GM18519 (cell line): Measurements from ENCODE around the gene SLC25A36.
"Not testable (repeated sequence)": the region's sequence is repeated elsewhere in the genome, so short reads cannot be mapped to it uniquely, and the experiment has no call there.

Experiments used
- ATAC-seq: cut with Tn5 transposase; IDR thresholded peaks from one replicate; pipeline ENCODE4 v1.9.1; 2021; ENCODE audit warnings: mild to moderate bottlenecking, moderate library complexity; ENCODE audit not compliant: unreplicated experiment, low FRiP score

SLC25A36 gene

GRCh38 chr3:140931016-140931454 lies 10.6 kb upstream of the SLC25A36 start:
- no peak for ATAC-seq

- ATAC-seq: no peak
These were observed 9.8 kb upstream of the SLC25A36 start for GRCh38 chr3:140931801-140932200.

GRCh38 chr3:140933109-140933508 lies 8.5 kb upstream of the SLC25A36 start:
- ATAC-seq: no peak

GRCh38 chr3:140933552-140933951 lies 8.1 kb upstream of the SLC25A36 start:
- no peak for ATAC-seq

GRCh38 chr3:140939305-140939704 lies 2.3 kb upstream of the SLC25A36 start:
- not testable (repeated sequence) for ATAC-seq

- no peak for ATAC-seq
These were observed 574 bp upstream of the SLC25A36 start for GRCh38 chr3:140941090-140941433.

- ATAC-seq: peak; percentile 33
These were observed 827 bp downstream of the SLC25A36 start for GRCh38 chr3:140942221-140943104.

- no peak for ATAC-seq
These were observed 2.3 kb downstream of the SLC25A36 start for GRCh38 chr3:140943781-140944552.

- no peak for ATAC-seq
These were observed 7.0 kb downstream of the SLC25A36 start for GRCh38 chr3:140948460-140949249.

- no peak for ATAC-seq
These were observed 8.5 kb downstream of the SLC25A36 start for GRCh38 chr3:140950144-140950543.

- ATAC-seq: no peak
These were observed 9.2 kb downstream of the SLC25A36 start for GRCh38 chr3:140950863-140951262.

- ATAC-seq: not testable (repeated sequence)
These were observed 10.1 kb downstream of the SLC25A36 start for GRCh38 chr3:140951750-140952149.

GRCh38 chr3:140953028-140953960 lies 11.7 kb downstream of the SLC25A36 start:
- ATAC-seq: no peak

- ATAC-seq: no peak
These were observed 12.9 kb downstream of the SLC25A36 start for GRCh38 chr3:140954576-140954975.

- no peak for ATAC-seq
These were observed 14.0 kb downstream of the SLC25A36 start for GRCh38 chr3:140955645-140956044.

- ATAC-seq: no peak
These were observed 14.6 kb downstream of the SLC25A36 start for GRCh38 chr3:140956058-140956835.

GRCh38 chr3:140972833-140973232 lies 31.2 kb downstream of the SLC25A36 start:
- ATAC-seq: no peak

GRCh38 chr3:140974900-140975299 lies 33.3 kb downstream of the SLC25A36 start:
- ATAC-seq: no peak

- ATAC-seq: no peak
These were observed 39.0 kb downstream of the SLC25A36 start for GRCh38 chr3:140980663-140981062.
